DMS53 treated with DMSO at 0.1 percent for 48 hours (cell line): ENCODE data around the gene RARG.

Experiments
- DNase-seq: peaks from one replicate; lab custom pipeline; 2025; ENCODE audit not compliant: unreplicated experiment; lab: John Stamatoyannopoulos, UW

The RARG gene

DNA sequence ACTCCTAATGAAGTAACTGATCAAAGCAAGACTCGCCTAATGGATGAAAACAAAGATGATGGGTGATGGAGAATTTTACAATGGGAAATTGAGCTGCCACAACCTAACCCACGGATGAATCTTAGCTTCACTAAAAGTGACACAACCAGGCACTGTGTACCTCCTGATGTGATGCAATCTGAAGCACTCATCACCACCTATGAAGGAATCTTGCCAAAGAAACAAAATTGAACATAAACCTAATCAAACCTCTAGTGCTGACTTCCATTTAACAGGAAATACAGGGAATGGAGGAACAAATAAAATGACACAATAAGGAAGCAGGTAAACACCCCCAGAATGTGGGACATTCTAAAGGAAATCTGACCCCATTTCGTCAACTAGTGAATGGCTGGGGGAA lies 13.3 kb upstream of the RARG start:
- no peak for DNase-seq

DNA sequence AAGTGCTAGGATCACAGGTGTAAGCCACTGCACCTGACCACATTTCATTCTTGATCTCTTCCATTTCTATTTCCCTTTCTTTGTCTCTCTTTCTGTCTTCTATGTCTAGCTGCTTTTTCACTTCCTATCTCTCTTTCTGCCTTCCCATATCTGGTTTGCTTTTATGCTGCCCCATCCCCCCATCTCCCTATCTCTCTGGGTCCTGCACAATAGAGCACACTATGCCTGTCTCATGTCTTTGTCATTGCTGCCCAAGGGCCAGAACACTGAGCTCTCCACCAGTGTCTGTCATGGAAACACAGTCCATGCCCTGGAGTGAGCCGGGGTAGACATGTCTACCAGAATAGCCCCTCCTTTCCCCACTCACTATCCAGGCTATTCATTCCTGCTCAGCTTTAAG lies 12.3 kb upstream of the RARG start:
- DNase-seq = no peak

GRCh38 chr12:53241623-53242412 lies 9.8 kb upstream of the RARG start:
- DNase-seq = no peak

DNA sequence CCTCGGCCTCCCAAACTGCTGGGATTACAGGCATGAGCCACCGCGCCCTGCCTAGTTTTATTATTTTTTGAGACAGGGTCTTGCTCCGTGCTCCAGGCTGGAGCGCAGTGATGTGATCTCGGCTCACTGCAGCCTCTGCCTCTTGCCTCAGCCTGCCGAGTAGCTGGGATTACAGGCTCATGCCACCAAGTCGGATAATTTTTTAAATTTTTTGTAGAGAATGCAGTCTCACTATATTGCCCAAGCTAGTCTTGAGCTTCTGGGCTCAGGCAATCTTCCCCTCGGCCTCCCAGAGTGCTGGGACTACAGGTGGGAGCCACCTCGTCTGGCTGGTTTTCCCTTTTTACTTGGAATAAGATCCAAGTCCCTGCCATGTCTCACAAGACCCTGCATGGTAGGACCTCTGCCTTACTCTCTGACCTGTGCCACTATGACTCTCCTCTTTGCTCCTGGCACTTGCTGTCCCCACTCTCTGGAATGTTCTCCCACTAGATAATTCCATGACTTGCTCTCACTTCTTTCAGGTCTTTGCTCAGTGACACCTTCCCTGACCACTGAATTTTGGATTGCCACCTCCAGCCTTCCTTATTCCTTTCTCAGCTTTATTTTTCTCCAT lies 7.7 kb upstream of the RARG start:
- no peak for DNase-seq

DNA sequence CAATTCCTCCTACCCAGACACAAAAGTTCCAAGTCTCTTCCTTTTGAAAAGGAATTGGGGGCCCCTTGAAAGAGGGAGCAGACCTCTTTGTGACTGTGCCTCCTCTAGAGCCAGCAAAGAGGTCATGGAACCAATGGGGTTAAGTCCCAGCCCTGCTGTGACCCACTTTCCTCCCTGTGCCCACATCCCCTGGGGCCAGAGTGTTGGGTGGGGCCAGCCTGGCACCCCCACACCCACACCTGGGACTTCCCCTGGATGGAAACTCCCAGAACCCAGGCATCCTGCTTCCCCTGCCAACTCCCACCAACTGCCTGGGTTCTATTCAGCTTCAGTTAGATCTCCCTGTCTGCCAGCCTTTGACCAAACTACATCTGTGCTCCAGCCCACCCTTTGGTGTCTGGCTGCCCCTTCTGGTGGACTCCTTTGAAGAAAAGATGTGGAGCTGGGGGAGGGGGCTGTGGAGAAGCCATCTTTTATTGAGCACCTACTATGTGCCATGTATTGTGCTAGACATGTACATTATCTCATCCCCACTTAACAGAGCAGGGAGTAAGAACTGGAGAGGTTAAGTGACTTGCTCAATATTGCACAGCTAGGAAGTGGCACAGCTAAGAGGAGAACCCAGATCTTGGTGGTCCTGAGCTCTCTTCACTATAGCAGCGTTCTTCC lies 4.6 kb upstream of the RARG start:
- no peak for DNase-seq

- DNase-seq = no peak
Observed at GRCh38 chr12:53235742-53236442, 3.9 kb upstream of the RARG start.

DNA sequence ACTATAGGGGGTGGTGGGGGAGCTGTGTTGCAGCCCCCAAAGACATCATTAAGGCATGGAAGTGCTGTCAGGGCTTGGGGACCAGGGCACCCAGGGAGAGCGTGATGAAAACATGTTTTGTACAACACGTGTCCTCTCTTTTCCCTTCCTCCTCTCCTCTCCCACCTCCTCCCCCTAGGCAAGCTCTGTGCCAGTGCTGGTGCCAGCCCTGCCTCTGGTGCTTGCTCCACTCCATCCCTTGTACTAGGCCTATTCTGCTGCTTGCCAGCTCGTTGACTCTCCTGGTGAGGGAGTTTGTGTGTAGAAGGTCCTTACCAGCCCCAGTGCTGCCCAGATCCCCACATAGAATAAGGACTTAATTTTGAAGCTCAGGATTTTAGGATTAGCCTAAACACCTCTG lies 3.2 kb upstream of the RARG start:
- DNase-seq = no peak

DNA sequence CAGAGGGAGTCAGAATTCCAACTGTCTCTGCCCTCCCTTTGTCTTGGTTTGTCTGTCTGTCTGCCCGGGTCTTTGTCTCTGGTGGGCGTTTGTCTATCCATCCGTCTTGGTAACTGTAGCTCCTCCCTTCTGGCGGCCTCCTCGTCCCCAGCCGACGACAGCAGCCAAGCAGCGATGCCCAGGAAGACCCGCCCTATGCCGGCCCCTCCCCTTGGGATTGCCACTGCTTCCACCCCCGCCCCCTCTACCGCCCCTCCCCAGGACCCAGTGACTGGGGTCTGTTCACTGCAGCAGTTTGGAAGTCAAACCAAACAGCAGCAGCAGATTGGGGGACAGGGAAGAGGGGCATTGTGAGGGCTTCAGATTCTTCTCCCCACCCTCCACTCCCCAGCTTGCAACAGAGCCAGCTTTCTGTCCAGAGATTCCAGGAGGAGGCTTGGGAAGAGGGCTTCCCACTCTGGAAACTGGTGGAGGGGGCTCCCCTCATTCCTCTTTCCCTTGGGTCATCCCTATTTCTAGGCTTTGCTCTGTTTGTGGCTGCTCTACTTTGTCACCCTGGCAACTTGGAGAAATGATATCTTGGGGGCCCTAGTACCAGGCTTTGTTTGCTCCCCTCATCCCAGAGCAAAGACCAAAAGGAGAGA lies 2.4 kb upstream of the RARG start:
- no peak for DNase-seq

GRCh38 chr12:53233671-53234121 lies 1.7 kb upstream of the RARG start:
- no peak for DNase-seq

GRCh38 chr12:53232646-53233461 lies 845 bp upstream of the RARG start:
- peak; percentile 71 for DNase-seq

DNA sequence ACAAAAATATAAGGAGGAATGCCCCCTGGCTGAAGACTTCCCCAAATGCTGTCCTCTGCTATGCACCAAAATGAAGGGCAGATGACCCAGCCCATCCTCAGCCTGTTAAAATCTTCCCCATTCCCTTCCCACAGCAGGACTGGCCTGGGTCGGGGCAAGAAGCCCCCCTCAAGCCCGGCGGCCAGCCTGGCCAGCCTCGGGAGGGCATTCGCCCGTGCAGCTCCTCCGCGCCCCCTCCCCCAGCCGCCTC lies 413 bp downstream of the RARG start:
- DNase-seq = no peak

GRCh38 chr12:53230108-53230845 lies 1.7 kb downstream of the RARG start:
- no peak for DNase-seq

- DNase-seq = no peak
Observed at GRCh38 chr12:53229454-53229853, 2.6 kb downstream of the RARG start.

DNA sequence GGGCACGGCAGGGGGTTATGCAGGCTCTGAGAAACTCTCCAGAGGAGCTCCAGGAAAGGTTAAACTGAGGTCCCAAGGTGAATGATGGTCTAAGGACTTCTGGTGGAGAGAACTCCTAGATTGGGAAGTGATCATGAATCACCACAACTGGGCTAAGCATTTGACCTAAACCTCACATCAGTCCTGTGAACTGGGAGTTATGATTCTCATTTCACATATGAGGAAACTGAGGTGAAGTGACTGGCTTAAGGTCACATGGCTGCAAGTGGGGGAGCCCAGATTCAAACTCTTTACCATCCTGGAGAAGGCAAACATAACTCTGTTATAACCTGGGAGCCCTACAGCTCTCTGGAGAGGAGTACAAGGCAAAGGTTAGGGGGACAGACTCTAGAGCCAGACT lies 4.2 kb downstream of the RARG start:
- no peak for DNase-seq

- DNase-seq = no peak
Observed at GRCh38 chr12:53227341-53227740, 4.7 kb downstream of the RARG start.

DNA sequence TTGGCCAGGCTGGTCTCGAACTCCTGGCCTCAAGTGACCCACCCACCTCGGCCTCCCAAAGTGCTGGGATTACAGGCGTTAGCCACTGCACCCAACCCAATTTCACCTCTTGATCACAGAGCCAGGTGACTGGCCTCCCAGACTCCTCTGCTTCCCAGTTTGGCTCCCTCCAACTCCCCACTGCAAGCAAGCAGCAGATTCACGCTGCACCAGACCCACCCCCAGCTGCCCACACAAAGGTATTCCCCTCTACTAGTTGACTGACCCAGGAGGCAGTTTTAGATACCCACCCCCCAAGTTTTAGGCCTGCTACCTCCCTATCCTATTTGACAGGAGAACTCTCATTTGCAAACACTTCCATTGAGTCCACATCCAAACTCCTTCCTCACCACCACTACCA lies 5.2 kb downstream of the RARG start:
- DNase-seq = no peak

GRCh38 chr12:53225635-53226424 lies 6.2 kb downstream of the RARG start:
- DNase-seq = no peak

DNA sequence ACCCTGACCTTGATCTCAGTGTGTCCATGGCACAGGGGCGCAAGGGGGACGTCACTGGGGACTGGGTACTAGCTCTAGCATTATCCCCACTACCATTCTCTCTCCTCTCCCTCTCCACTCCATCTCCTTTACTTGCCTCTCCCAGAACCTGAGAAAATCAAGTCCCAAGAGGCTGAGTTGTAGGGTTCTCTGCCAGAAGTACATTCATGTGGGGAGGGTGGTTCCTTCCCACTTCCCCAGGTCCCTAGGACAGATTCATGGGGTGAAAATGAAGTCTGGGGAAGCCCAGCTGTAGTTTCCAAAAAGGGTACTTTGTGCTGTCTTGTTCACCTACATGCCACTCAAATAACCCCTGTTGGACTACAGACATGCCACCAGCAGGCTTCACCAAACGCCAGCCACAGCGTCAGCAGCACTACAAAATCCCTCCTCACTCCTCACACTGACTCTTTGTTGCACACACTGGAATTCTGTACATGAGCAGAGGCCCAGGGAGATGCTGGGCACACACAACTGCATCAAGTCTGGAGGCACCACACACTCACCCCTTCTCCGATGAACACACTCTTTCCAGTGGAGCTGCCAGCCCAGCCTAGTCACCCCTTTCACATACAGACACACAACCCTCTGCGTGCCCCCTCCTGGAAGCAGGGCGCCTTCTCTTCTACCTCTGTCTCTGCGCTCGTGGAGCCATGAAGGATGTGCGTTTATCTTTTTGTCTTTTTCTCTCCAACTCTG lies 6.9 kb downstream of the RARG start:
- no peak for DNase-seq
